Spleen (tissue), 11 donors: Measurements from ENCODE around the gene YIPF3. TPM values are rescaled to one million over a fixed set of nuclear protein-coding genes. Genes with fewer than 3 reads are reported as not detected.
"Not testable (repeated sequence)": the region's sequence is repeated elsewhere in the genome, so short reads cannot be mapped to it uniquely, and the experiment has no call there.

Source experiments
- DNase-seq: peaks from one replicate; pipeline ENCODE4 v3.0.0-alpha.2; 2020
- H3K27ac ChIP-seq, 8 donors: fragments of 200-600 bp; sonication (generic) in 7 of 8; 1 replicate in 4 of 8; 2 replicates in 4 of 8; pipeline versions ENCODE4 v1.5.0 to v1.8.0; 2016 to 2021; ENCODE audit warnings: inconsistent platforms in 4 of 8, mild to moderate bottlenecking in 4 of 8, moderate library complexity in 1 of 8
- H3K27me3 ChIP-seq, 7 donors: fragments of 200-600 bp; sonication (generic) in 6 of 7; replicated peaks in 1 of 7; 1 replicate in 4 of 7; 2 replicates in 3 of 7; pipeline versions ENCODE4 v1.5.0 to v1.8.0; 2016 to 2021; ENCODE audit warnings: inconsistent platforms in 3 of 7, mild to moderate bottlenecking in 1 of 7
- H3K36me3 ChIP-seq, 6 donors: fragments of 200-600 bp; sonication (generic) in 5 of 6; 1 replicate in 4 of 6; 2 replicates in 2 of 6; pipeline versions ENCODE4 v1.5.0 to v1.8.0; 2016 to 2021; ENCODE audit warnings: inconsistent platforms in 2 of 6
- H3K4me1 ChIP-seq, 6 donors: fragments of 200-600 bp; sonication (generic) in 5 of 6; 1 replicate in 3 of 6; 2 replicates in 3 of 6; pipeline versions ENCODE4 v1.5.0 to v1.8.0; 2016 to 2021; ENCODE audit warnings: inconsistent platforms in 3 of 6
- H3K4me3 ChIP-seq, 8 donors: fragments of 200-600 bp; sonication (generic) in 7 of 8; 1 replicate in 4 of 8; 2 replicates in 4 of 8; pipeline versions ENCODE4 v1.5.0 to v1.8.0; 2016 to 2021; ENCODE audit warnings: inconsistent platforms in 4 of 8, mild to moderate bottlenecking in 4 of 8, moderate library complexity in 2 of 8
- H3K9me3 ChIP-seq, 8 donors: fragments of 200-600 bp; sonication (generic) in 7 of 8; 1 replicate in 4 of 8; 2 replicates in 4 of 8; pipeline versions ENCODE4 v1.5.0 to v1.8.0; 2016 to 2021; ENCODE audit warnings: inconsistent platforms in 4 of 8
- POLR2A ChIP-seq, 3 donors: fragments of 450-650 bp; IDR thresholded peaks; one replicate each; pipeline ENCODE4 v1.5.1; 2017; ENCODE audit warnings: antibody characterized with exemption in 3 of 3, mild to moderate bottlenecking in 1 of 3
- POLR2AphosphoS5 ChIP-seq, 3 donors: sonication (generic); formaldehyde crosslinking; IDR thresholded peaks; one replicate each; pipeline ENCODE4 v1.5.1; 2017; ENCODE audit warnings: antibody characterized with exemption in 3 of 3
- WGBS, 5 donors: extraction: QIAGEN DNeasy Blood & Tissue Kit in 3 of 5; methylation state at CpG; one replicate each; pipeline versions ENCODE4 v1.1.5 to v1.1.7; 2013 to 2018; 5-methylcytosine and 5-hydroxymethylcytosine counted together
- intact Hi-C: fragments of 100-400 bp; cut with DNase I; formaldehyde crosslinking; loops from one replicate; pipeline ENCODE4 v1.15.0; 2023; ENCODE audit warnings: low total_unique reads
- polyA plus RNA-seq, 3 donors: library from polyadenylated mRNA; stranded (reverse); fragments of 200-250 nt; gene quantifications; one replicate each; pipeline ENCODE4 v1.2.1, GENCODE V29; 2013
- total RNA-seq, 7 donors: library from RNA; depleted of rRNA in 3 of 7; stranded (reverse); fragments of >200 nt in 3 of 7; fragmentation: NEBNext Ultra II Directional in 4 of 7; extraction: Animal tissue kit (Norgen Biotek cat#: 25700) in 4 of 7; gene quantifications; one replicate each; pipeline versions ENCODE4 v1.1.0 to v1.2.1, GENCODE V29; 2016 to 2021
- TF ChIP-seq, protein P1 (sequence below), 11 experiments: fragments of 200-600 bp in 7 of 11; fragments of 450-650 bp in 4 of 11; sonication (generic) in 4 of 11; IDR thresholded peaks in 8 of 11; conservative IDR thresholded peaks in 3 of 11; 1 replicate in 7 of 11; 2 replicates in 4 of 11; pipeline versions ENCODE4 v1.4.0 to v1.8.0; 2016 to 2021; ENCODE audit warnings: antibody characterized with exemption in 11 of 11, inconsistent platforms in 4 of 11, mild to moderate bottlenecking in 1 of 11
- donor health status: healthy with polysubstance abuse.
- donor health status: DM: no; HTN: no; CAD: no; lungs with moderate emphysema.
- donor health status: DM: no; HTN: no; CAD: no.
- donor health status: Bipolar disorder and iron deficiency.
- donor health status: healthy.
- donor health status: DM: no; HTN: no; CAD: no.
- donor health status: DM: yes; HTN: yes; CAD: no.

The YIPF3 gene
- total and polyA plus RNA-seq, 10 donors, result 38.0 to 80.1 (median 63.8) TPM

DNA sequence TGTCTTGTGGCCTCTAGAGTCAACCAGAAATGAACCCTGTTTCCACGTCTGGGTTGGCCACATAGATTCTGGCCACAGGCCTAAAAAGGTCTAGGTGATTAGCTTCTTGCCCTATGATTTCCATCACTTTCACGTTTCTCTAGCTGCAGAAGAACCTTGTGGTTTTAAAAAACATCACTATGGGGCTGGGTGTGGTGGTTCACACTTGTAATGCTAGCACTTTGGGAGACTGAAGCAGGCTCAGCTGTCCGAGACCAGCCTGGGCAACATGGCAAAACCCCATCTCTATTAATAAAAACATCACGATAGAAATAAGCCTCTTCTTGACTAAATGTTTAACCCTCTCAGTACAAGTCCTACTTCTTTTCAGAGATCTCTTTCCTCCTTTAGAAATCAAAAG is 27.7 kb upstream of the YIPF3 start:
- Histone ChIP-seq H3K27me3 (no peaks in the 10 kb centered on the region), H3K36me3 (peaks cover 2 to 100% (median 85%) of the 10 kb centered on the region in 6 donors), H3K4me3 (no peak overlapping the region), H3K4me1 (no peaks in the 10 kb centered on the region), H3K27ac (no peak overlapping the region), H3K9me3 (no peaks in the 10 kb centered on the region)
- WGBS, 5 donors, result 71 to 77% (median 75%) methylated on average over 4 of the region's 4 CpGs
- intact Hi-C loops, result no loop called here
- TF ChIP-seq, protein P1, sequence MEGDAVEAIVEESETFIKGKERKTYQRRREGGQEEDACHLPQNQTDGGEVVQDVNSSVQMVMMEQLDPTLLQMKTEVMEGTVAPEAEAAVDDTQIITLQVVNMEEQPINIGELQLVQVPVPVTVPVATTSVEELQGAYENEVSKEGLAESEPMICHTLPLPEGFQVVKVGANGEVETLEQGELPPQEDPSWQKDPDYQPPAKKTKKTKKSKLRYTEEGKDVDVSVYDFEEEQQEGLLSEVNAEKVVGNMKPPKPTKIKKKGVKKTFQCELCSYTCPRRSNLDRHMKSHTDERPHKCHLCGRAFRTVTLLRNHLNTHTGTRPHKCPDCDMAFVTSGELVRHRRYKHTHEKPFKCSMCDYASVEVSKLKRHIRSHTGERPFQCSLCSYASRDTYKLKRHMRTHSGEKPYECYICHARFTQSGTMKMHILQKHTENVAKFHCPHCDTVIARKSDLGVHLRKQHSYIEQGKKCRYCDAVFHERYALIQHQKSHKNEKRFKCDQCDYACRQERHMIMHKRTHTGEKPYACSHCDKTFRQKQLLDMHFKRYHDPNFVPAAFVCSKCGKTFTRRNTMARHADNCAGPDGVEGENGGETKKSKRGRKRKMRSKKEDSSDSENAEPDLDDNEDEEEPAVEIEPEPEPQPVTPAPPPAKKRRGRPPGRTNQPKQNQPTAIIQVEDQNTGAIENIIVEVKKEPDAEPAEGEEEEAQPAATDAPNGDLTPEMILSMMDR (IDR thresholded peaks at IDR 0.05 in 8 of 11, conservative IDR thresholded peaks at IDR 0.05 in 3 of 11), result no peak
- TF ChIP-seq POLR2A (IDR thresholded peaks at IDR 0.05), result no peak
- TF ChIP-seq POLR2AphosphoS5 (IDR thresholded peaks at IDR 0.05), result no peak
- no peak for DNase-seq

DNA sequence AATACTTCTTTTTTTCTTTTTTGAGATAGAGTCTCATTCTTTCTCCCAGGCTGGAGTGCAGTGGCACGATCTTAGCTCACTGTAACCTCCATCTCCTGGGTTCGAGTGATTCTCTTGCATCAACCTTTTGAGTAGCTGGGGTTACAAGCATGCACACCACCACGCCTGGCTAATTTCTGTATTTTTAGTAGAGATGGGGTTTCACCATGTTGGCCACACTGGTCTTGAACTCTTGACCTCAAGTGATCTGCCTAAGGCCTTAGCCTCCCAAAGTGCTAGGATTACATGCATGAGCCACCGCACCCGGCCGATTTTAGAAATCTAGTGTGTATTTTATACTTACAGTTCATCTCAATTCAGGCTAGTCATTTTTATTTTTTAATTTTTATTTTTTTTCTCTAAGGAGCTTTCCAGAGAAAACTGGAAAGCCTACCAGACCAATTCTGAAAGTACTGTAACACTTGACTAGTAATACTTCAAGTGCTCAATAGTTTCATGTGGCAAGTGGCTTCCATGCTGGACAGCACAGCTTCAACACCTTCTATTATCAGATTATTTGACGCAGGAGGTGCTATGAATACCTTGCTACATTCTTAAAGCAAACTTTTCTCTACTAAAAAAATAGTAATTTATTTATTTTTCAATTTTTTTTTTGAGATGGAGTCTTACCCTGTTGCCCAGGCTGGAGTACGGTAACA is 25.2 kb upstream of the YIPF3 start:
- 86 to 91% (median 89%) methylated on average over 8 of the region's 8 CpGs for WGBS, 5 donors
- no peaks in the 10 kb centered on the region for H3K9me3 ChIP-seq
- TF ChIP-seq POLR2AphosphoS5 (IDR thresholded peaks at IDR 0.05), result no peak
- TF ChIP-seq, protein P1 (IDR thresholded peaks at IDR 0.05 in 8 of 11, conservative IDR thresholded peaks at IDR 0.05 in 3 of 11), result no peak
- no peak for TF ChIP-seq POLR2A (IDR thresholded peaks at IDR 0.05)
- DNase-seq, result no peak
- H3K4me3 ChIP-seq, result no peak overlapping the region
- no peak overlapping the region for H3K27ac ChIP-seq
- no peaks in the 10 kb centered on the region for H3K27me3 ChIP-seq
- H3K4me1 ChIP-seq, result no peaks in the 10 kb centered on the region
- intact Hi-C loops, result no loop called here
- peaks cover 2 to 99% (median 83%) of the 10 kb centered on the region in 6 donors for H3K36me3 ChIP-seq

DNA sequence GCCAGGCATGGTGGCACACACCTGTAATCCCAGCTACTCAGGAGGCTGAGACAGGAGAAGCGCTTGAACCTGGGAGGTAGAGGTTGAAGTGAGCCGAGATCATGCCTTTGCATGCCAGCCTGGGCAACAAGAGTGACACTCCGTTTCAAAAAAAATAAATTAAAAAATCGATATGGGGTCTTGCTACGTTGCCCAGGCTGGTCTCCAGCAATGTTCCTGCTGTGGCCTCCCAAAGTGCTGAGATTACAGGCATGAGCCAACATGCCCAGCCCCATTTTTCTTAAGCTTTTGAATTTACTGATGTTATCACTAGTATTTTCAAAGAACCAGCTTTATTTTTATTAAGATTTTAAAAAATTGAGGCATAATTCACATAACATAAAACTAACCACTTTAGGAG is 23.8 kb upstream of the YIPF3 start:
- Histone ChIP-seq H3K9me3 (no peaks in the 10 kb centered on the region), H3K4me1 (no peaks in the 10 kb centered on the region), H3K36me3 (peaks cover 2 to 99% (median 76%) of the 10 kb centered on the region in 6 donors), H3K27me3 (no peaks in the 10 kb centered on the region), H3K27ac (no peak overlapping the region), H3K4me3 (no peak overlapping the region)
- 96 to 100% (median 97%) methylated on average over 5 of the region's 5 CpGs for WGBS, 5 donors
- TF ChIP-seq POLR2AphosphoS5 (IDR thresholded peaks at IDR 0.05) (no peak), POLR2A (IDR thresholded peaks at IDR 0.05) (no peak)
- TF ChIP-seq, protein P1 (IDR thresholded peaks at IDR 0.05 in 8 of 11, conservative IDR thresholded peaks at IDR 0.05 in 3 of 11), result no peak
- DNase-seq, result no peak
- intact Hi-C loops, result no loop called here

DNA sequence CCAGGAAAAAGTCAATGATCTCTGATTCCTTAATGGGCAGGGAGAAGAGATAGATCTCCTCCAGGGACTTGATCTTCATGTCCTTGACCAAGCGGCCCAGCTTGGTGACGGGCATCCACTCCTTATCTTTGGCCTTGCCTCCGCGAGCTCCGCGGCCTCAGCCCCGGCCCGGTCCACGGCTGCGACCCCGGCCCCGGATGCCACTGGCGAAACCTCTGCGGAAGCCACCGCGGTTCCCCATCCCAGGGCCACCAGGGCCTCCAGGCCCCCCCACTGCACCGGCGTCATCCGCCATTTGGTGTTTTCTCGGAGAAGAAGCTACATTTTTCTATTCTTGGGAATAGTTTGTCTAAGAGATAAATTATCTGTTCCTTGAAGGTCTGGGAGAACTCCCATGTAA is 22.7 kb upstream of the YIPF3 start:
- H3K27ac ChIP-seq, DNase-seq, H3K4me3 ChIP-seq, intact Hi-C loops, H3K27me3 ChIP-seq, H3K4me1 ChIP-seq, H3K9me3 ChIP-seq: not testable (repeated sequence)
- H3K36me3 ChIP-seq, result peaks cover 2 to 99% (median 66%) of the 10 kb centered on the region in 6 donors
- 95 to 97% (median 97%) methylated on average over 19 to 20 of the region's 20 CpGs for WGBS, 5 donors

DNA sequence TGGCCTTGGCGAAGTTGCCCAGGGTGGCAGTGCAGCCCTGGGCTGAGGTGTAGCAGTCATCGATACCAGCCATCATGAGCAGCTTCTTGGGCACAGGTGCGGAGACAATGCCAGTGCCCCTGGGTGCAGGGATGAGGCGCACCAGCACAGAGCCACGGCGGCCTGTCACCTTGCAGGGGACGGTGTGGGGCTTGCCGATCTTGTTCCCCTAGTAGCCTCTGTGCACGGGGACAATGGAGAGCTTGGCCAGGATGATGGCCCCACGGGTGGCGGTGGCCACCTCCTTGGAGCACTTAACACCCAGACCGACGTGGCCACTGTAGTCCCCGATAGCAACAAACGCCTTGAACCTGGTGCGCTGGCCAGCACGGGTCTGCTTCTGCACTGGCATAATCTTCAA is 22.3 kb upstream of the YIPF3 start:
- H3K4me3 ChIP-seq, intact Hi-C loops, H3K9me3 ChIP-seq, H3K4me1 ChIP-seq, DNase-seq, H3K27ac ChIP-seq, H3K27me3 ChIP-seq: not testable (repeated sequence)
- H3K36me3 ChIP-seq, result peaks cover 2 to 99% (median 65%) of the 10 kb centered on the region in 6 donors
- WGBS, 5 donors, result 92 to 98% (median 96%) methylated on average over 12 to 15 of the region's 17 CpGs
